CD4-positive, alpha-beta T cell treated with Interleukin-6 at 100 ng/mL for 8 hours (primary cell): Measurements from ENCODE around the gene AXDND1.
"Not testable (repeated sequence)": the region's sequence is repeated elsewhere in the genome, so short reads cannot be mapped to it uniquely, and the experiment has no call there.

Experiments used
- DNase-seq: peaks from one replicate; pipeline ENCODE4 v3.0.0-alpha.2; 2020; ENCODE audit warnings: mixed read lengths, low spot score

The AXDND1 gene

GRCh38 chr1:179369751-179370341 lies 4.1 kb downstream of the AXDND1 start:
- DNase-seq: peak; percentile 68

DNA sequence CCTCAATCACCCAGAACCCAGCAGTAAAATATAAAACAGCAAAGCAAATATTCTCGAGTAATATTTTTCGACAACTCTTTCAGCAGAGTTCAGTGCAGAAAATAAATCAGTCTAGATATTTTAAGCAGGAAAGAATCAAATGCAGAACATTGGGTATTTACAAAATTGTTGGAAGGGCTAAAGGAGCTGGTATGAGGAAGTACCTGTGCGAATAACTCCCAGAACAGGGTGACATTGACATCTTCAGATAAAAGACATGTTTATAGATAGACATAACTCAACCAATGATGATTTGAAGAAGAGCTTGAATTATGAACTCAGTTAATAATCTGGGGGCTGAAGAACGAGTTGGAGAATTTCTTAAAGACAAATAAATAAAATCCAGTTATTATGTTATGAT lies 6.4 kb downstream of the AXDND1 start:
- DNase-seq: no peak

DNA sequence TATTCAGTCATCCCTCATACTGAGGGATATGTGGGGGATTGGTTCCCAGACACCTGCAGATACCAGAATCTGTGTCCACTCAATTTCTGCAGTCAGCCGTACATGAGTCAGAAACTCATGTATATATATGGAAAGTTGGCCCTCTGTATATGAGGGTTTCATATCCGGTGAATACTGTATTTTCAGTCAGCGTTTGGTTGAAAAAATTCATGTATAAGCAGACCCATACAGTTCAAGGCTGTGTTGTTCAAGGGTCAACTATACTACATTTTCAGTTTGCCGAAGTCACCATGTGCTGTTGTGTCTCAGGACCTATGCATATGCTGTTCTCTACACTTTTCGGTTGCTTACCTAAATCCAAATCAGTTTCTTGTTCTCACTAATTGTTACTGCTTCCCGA lies 10.5 kb downstream of the AXDND1 start:
- DNase-seq: no peak

GRCh38 chr1:179380299-179380698 lies 14.5 kb downstream of the AXDND1 start:
- no peak for DNase-seq

- no peak for DNase-seq
Observed at GRCh38 chr1:179384027-179384426, 18.3 kb downstream of the AXDND1 start.

GRCh38 chr1:179385510-179385909 lies 19.7 kb downstream of the AXDND1 start:
- no peak for DNase-seq

DNA sequence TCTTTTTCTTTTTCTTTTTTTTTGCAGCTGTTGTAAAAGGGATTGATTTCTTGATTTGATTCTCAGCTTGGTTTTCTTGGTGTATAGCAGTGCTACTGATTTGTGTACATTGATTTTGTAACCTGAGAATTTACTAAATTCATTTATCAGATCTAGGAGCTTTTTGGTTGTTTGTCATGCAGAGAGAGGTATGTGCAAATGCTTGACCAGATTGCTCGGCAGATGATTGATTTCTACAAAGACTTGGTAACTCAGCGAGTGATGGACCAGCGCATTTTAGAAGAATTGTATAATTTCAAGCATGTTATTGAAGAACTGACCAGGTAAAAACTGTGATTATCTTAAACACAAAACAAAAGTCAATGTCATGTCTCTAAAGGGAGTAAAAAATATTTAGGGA lies 27.9 kb downstream of the AXDND1 start:
- no peak for DNase-seq

- not testable (repeated sequence) for DNase-seq
Observed at GRCh38 chr1:179399399-179399798, 33.6 kb downstream of the AXDND1 start.

DNA sequence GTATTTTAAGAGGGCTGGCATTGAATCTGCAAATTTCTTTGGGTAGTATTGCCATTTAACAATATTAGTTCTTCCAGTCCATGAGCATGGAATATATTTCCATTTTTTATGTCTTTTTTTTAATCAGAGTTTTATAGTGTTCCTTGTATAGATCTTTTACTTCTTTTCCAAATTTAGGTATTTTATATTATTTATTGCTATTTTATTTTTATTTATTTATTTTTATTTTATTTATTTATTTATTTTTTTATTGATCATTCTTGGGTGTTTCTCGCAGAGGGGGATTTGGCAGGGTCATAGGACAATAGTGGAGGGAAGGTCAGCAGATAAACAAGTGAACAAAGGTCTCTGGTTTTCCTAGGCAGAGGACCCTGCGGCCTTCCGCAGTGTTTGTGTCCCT lies 52.0 kb downstream of the AXDND1 start:
- not testable (repeated sequence) for DNase-seq

GRCh38 chr1:179418706-179419105 lies 52.9 kb downstream of the AXDND1 start:
- not testable (repeated sequence) for DNase-seq

- DNase-seq: no peak
Observed at GRCh38 chr1:179424610-179425009, 58.8 kb downstream of the AXDND1 start.

GRCh38 chr1:179425186-179425585 lies 59.4 kb downstream of the AXDND1 start:
- DNase-seq: no peak

DNA sequence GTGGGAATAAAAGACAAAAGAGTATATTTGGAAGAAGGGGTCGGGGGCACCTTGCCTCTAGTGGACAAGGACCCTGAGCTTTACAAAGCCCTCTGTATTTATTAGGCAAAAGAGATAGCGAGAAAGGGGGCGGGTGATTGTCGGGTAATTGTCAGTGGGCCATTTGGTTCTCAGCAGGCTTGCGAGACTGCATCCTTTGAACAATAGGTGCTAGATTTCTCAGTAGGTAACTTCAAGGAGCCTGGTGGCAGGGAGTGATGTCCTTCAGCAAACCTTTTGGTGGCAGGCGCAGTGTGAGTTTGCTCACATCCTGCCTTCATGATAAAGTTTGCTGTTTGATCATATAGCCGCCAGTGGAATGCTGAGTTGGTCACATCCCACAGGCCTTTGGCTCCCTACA lies 71.4 kb downstream of the AXDND1 start:
- no peak for DNase-seq

- not testable (repeated sequence) for DNase-seq
Observed at GRCh38 chr1:179439646-179440045, 73.9 kb downstream of the AXDND1 start.

GRCh38 chr1:179440301-179440700 lies 74.5 kb downstream of the AXDND1 start:
- DNase-seq: not testable (repeated sequence)

DNA sequence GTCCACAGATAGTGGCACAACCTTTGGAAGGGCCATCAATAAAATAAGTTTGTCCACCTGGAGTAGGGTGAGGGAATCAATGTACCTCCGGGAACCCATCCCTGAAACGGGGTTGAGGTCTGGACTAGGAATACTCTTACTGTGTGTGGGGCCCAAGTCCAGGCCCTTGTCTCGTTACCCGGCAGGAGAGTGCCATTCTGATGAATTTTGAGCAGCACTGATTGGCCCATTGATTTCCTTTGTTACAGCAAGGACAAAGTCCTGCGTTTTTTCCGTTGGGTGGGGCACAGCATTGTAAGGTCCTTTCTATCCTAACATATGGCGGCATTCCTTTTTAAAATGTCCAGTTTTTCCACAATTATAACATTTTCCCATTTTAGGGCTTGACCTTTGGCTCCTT lies 75.2 kb downstream of the AXDND1 start:
- DNase-seq: no peak

GRCh38 chr1:179441501-179441900 lies 75.7 kb downstream of the AXDND1 start:
- no peak for DNase-seq

- DNase-seq: not testable (repeated sequence)
Observed at GRCh38 chr1:179442846-179443245, 77.1 kb downstream of the AXDND1 start.

DNA sequence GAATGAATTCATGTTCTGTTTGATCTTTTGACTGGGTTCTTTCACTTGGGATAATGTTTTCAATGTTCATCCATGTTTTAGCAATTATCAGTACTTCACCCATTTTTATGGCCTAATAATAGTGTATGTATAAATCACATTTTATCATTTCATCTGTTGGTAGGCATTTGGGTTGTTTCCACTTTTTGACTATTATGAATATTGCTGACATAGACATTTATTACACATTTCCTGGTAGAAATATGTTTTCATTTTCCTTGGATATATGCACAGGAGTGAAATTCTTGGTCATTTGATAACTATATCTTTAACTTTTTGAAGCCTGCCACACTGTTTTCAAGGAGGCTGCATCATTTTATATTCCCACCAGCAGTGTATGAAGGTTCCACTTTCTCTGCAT lies 79.8 kb downstream of the AXDND1 start:
- DNase-seq: no peak

DNA sequence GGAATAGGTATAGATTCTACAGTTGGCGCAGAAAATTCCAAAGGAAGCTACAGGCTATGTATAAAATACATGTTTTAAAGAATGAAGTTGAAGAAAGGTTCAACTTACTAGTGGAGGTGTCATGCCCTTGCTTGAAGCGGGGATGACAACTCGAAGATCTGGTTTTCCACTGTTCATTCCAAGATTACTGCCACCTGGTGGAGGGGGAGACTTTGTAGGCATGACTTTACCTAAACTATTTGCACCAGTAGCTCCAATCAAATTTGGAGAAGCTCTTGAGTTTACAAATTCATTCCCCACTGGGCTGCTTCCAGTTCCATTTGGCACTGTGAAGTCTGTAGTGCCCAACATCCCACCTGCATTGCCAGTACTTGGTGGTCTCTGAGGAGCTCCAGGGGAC lies 81.7 kb downstream of the AXDND1 start:
- DNase-seq: no peak

DNA sequence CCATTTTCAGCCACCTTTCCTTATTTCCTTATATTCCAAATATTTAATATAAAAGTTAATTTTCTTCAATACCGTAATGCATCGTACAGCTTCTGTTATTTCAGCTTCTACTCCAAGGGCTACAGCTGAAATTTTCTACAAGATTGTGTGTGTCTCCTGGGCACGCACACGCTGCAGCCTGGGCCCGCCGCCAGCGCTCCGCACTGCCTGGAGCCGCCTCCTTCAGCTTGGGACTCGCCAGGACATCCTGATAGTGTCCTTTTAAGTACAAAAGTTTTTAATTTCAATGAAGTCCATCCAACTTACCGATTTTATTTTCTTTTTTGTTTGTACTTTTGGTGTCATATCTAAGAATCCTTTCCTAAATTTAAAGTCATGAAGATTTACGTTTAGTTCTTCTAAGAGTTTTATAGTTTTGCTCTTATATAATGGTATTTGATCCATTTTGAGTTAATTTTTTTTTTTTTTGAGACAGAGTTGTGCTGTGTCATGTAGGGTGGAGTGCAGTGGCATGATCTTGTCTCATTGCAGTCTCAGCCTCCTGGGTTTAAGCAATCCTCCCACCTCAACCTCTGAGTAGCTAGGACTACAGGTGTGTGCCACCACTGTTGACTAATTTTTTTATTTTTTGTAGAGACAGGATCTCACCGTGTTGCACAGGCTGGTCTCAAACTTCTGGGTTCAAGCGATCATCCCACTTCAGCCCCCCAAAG lies 82.8 kb downstream of the AXDND1 start:
- DNase-seq: no peak

DNA sequence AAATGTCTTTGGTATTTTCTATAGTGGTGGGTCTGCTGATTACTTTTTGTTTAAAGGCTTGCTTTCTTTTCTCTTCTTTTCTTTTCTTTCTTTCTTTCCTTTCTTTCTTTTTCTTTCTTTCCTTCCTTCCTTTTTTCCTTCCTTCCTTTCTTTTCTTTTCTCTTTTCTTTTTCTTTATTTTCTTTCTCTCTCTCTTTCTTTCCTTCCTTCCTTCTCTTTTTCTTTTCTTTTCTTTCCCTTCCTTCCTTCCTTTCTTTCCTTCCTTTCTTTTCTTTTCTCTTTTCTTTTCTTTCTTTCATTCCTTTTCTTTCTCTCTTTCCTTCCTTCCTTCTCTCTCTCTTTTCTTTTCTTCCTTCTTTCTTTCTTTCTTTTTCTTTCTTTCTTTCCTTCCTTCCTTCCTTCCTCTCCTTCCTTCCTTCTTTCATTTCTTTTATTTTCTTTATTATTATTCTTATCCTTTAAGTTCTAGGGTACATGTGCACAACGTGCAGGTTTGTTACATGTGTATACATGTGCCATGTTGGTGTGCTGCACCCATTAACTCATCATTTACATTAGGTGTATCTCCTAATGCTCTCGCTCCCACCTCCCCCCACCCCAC lies 93.9 kb downstream of the AXDND1 start:
- not testable (repeated sequence) for DNase-seq

DNA sequence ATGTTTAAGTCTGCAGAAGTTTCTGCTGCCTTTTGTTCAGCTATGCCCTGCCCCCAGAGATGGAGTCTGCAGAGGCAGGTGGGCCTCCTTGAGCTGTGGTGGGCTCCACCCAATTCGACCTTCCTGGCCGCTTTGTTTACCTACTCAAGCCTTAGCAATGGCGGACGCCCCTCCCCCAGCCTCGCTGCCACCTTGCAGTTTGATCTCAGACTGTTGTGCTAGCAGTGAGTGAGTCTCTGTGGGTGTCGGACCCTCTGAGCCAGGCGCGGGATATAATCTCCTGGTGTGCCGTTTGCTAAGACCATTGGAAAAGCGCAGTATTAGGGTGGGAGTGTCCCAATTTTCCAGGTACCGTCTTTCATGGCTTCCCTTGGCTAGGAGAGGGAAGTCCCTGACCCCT lies 99.9 kb downstream of the AXDND1 start:
- not testable (repeated sequence) for DNase-seq

GRCh38 chr1:179474713-179475112 lies 108.9 kb downstream of the AXDND1 start:
- DNase-seq: no peak
